ENCODE data around the gene CDCP1.

Gene CDCP1

GRCh38 chr3:45106874-45107273 is 39.3 kb downstream of the CDCP1 start:
- DNase-seq = no peak

GRCh38 chr3:45105855-45106671 is 40.1 kb downstream of the CDCP1 start:
- DNase-seq = peak; percentile 43

- no peak for DNase-seq
Measured at GRCh38 chr3:45104715-45105711, 41.2 kb downstream of the CDCP1 start.

- no peak for DNase-seq
Measured at GRCh38 chr3:45103753-45104714, 42.1 kb downstream of the CDCP1 start.

- no peak for DNase-seq
Measured at GRCh38 chr3:45103334-45103733, 42.8 kb downstream of the CDCP1 start.

- no peak for DNase-seq
Measured at GRCh38 chr3:45100981-45101407, 45.2 kb downstream of the CDCP1 start.

- no peak for DNase-seq
Measured at GRCh38 chr3:45098310-45098709, 47.9 kb downstream of the CDCP1 start.

GRCh38 chr3:45097296-45097883 is 48.8 kb downstream of the CDCP1 start:
- DNase-seq = no peak

- no peak for DNase-seq
Measured at GRCh38 chr3:45095916-45096526, 50.2 kb downstream of the CDCP1 start.

GRCh38 chr3:45093176-45093575 is 53.0 kb downstream of the CDCP1 start:
- DNase-seq = no peak

GRCh38 chr3:45092132-45093031 is 53.8 kb downstream of the CDCP1 start:
- no peak for DNase-seq

- DNase-seq = no peak
Measured at GRCh38 chr3:45090855-45091254, 55.3 kb downstream of the CDCP1 start.

GRCh38 chr3:45088543-45089358 is 57.4 kb downstream of the CDCP1 start:
- no peak for DNase-seq

- DNase-seq = no peak
Measured at GRCh38 chr3:45087155-45087554, 59.0 kb downstream of the CDCP1 start.

GRCh38 chr3:45084820-45085816 is 61.1 kb downstream of the CDCP1 start:
- no peak for DNase-seq

- DNase-seq = no peak
Measured at GRCh38 chr3:45084361-45084760, 61.8 kb downstream of the CDCP1 start.

GRCh38 chr3:45083023-45083422 is 63.2 kb downstream of the CDCP1 start:
- no peak for DNase-seq

GRCh38 chr3:45082142-45082538 is 64.0 kb downstream of the CDCP1 start:
- no peak for DNase-seq

All from effector CD4-positive, alpha-beta T cell (primary cell).